ENCODE results near the gene ZNF322. TPM values are rescaled to one million over a fixed set of nuclear protein-coding genes. Genes with fewer than 3 reads are reported as not detected.

The ZNF322 gene
- total RNA-seq, 2 experiments from 2014 or later = 0.92 to 0.93 TPM

GRCh38 chr6:26593278-26594130 is 66.0 kb downstream of the ZNF322 start:
- H3K4me3 ChIP-seq (ENCODE audit: low read length) = no peak overlapping the region
- Mint-ChIP-seq H3K9me3 (no peaks in the 10 kb centered on the region), H3K27me3 (peaks cover 50% of the 10 kb centered on the region), H3K36me3 (ENCODE audit: low read depth) (peaks cover 8% of the 10 kb centered on the region), H3K4me1 (ENCODE audit: low read depth) (peaks cover 12% of the 10 kb centered on the region), H3K4me3 (peak overlapping the region; percentile 15), H3K27ac (no peak overlapping the region)
- no peak for DNase-seq
- peaks cover 11 to 32% of the 10 kb centered on the region in 2 experiments for H3K27me3 ChIP-seq (ENCODE audit: control insufficient read depth in 1 of 2, insufficient read depth in 2 of 2, low read length in 2 of 2)
- ChIA-PET POLR2A (no interaction called here), CTCF (interaction anchor here (0.6 to 6.0 kb wide), 3 partner anchors 21 to 252 kb away, joined by 4 to 41 read pairs (median 6); no protein-coding TSS in a partner anchor)
- peaks cover 29% of the 10 kb centered on the region for H3K4me1 ChIP-seq (ENCODE audit: insufficient read depth, low read length)
- peaks cover 8% of the 10 kb centered on the region for H3K36me3 ChIP-seq (ENCODE audit: insufficient read depth, low read length)
- ATAC-seq (ENCODE audit: poor library complexity) = no peak
- no peaks in the 10 kb centered on the region for H3K9me3 ChIP-seq (ENCODE audit: control insufficient read depth in 1 of 2, insufficient read depth in 1 of 2, low read length in 2 of 2)
- intact Hi-C loops (cut with DNase I, micrococcal nuclease) = loop anchor here (2.0 to 10.0 kb wide), 3 partner anchors 419 to 539 kb away; a partner anchor contains a TSS
- H3K27ac ChIP-seq (ENCODE audit: low read depth in 1 of 2, low read length in 2 of 2) = no peak overlapping the region
- TF ChIP-seq CTCF (IDR thresholded peaks at IDR 0.05) = no peak

GRCh38 chr6:26592649-26593048 is 66.9 kb downstream of the ZNF322 start:
- Mint-ChIP-seq H3K36me3 (ENCODE audit: low read depth) (no peaks in the 10 kb centered on the region), H3K27me3 (peaks cover 50% of the 10 kb centered on the region), H3K27ac (no peak overlapping the region), H3K4me3 (no peak overlapping the region), H3K9me3 (no peaks in the 10 kb centered on the region), H3K4me1 (ENCODE audit: low read depth) (peaks cover 5% of the 10 kb centered on the region)
- peaks cover 21% of the 10 kb centered on the region for H3K4me1 ChIP-seq (ENCODE audit: insufficient read depth, low read length)
- ATAC-seq (ENCODE audit: poor library complexity) = no peak
- H3K4me3 ChIP-seq (ENCODE audit: low read length) = no peak overlapping the region
- H3K27me3 ChIP-seq (ENCODE audit: control insufficient read depth in 1 of 2, insufficient read depth in 2 of 2, low read length in 2 of 2) = peaks cover 11 to 32% of the 10 kb centered on the region in 2 experiments
- POLR2A ChIA-PET = interaction anchor here (1.2 kb wide), 1 partner anchor 11 kb away, joined by 3 read pairs; no protein-coding TSS in a partner anchor
- CTCF ChIA-PET = interaction anchor here (1.2 to 6.0 kb wide), 4 partner anchors 15 to 270 kb away, joined by 3 to 41 read pairs (median 3); no protein-coding TSS in a partner anchor
- no peak overlapping the region for H3K27ac ChIP-seq (ENCODE audit: low read depth in 1 of 2, low read length in 2 of 2)
- TF ChIP-seq CTCF (IDR thresholded peaks at IDR 0.05) = no peak
- H3K36me3 ChIP-seq (ENCODE audit: insufficient read depth, low read length) = no peaks in the 10 kb centered on the region
- intact Hi-C loops (cut with DNase I, micrococcal nuclease) = loop anchor here (10.0 kb wide), 2 partner anchors 418 to 538 kb away; a partner anchor contains a TSS
- DNase-seq = no peak
- no peaks in the 10 kb centered on the region for H3K9me3 ChIP-seq (ENCODE audit: control insufficient read depth in 1 of 2, insufficient read depth in 1 of 2, low read length in 2 of 2)

- no peaks in the 10 kb centered on the region for H3K9me3 ChIP-seq (ENCODE audit: control insufficient read depth in 1 of 2, insufficient read depth in 1 of 2, low read length in 2 of 2)
- Mint-ChIP-seq H3K27me3 (peaks cover 46% of the 10 kb centered on the region), H3K27ac (no peak overlapping the region), H3K4me1 (ENCODE audit: low read depth) (no peaks in the 10 kb centered on the region), H3K36me3 (ENCODE audit: low read depth) (no peaks in the 10 kb centered on the region), H3K4me3 (no peak overlapping the region), H3K9me3 (no peaks in the 10 kb centered on the region)
- H3K36me3 ChIP-seq (ENCODE audit: insufficient read depth, low read length) = no peaks in the 10 kb centered on the region
- ATAC-seq (ENCODE audit: poor library complexity) (no peak), DNase-seq (no peak)
- peaks cover 3 to 26% of the 10 kb centered on the region in 2 experiments for H3K27me3 ChIP-seq (ENCODE audit: control insufficient read depth in 1 of 2, insufficient read depth in 2 of 2, low read length in 2 of 2)
- H3K4me1 ChIP-seq (ENCODE audit: insufficient read depth, low read length) = no peaks in the 10 kb centered on the region
- CTCF ChIA-PET = interaction anchor here (1.7 kb wide), 1 partner anchor 247 kb away, joined by 6 read pairs; no protein-coding TSS in a partner anchor
- POLR2A ChIA-PET = no interaction called here
- intact Hi-C loops (cut with DNase I, micrococcal nuclease) = no loop called here
- H3K4me3 ChIP-seq (ENCODE audit: low read length) = no peak overlapping the region
- H3K27ac ChIP-seq (ENCODE audit: low read depth in 1 of 2, low read length in 2 of 2) = no peak overlapping the region
- no peak for TF ChIP-seq CTCF (IDR thresholded peaks at IDR 0.05)
Measured at GRCh38 chr6:26588965-26589364, 70.6 kb downstream of the ZNF322 start.

Other genes with a start within 250 kb of the ZNF322 start
- gene BTN3A3, start 219.2 kb downstream of the ZNF322 start, total RNA-seq = 10 to 100 TPM; 21.4 to 26.5 TPM
- 10 to 100 TPM; 16.2 to 17.5 TPM for gene BTN2A1, start 201.8 kb downstream of the ZNF322 start, total RNA-seq
- gene BTN1A1, start 159.4 kb downstream of the ZNF322 start, total RNA-seq = not detected
- gene HMGN4, start 121.4 kb downstream of the ZNF322 start, total RNA-seq = 10 to 100 TPM; 22.7 to 24.8 TPM
- gene ABT1, start 62.8 kb downstream of the ZNF322 start, total RNA-seq = 10 to 100 TPM; 39.8 to 40.4 TPM

Measured in CD4-positive, alpha-beta T cell (primary cell).